HG03175 (cell line): Measurements from ENCODE around the gene ASTN1.

Source experiments
- ATAC-seq: cut with Tn5 transposase; IDR thresholded peaks from one replicate; pipeline ENCODE4 v1.9.1; 2021; ENCODE audit warnings: mild to moderate bottlenecking, moderate library complexity; ENCODE audit not compliant: unreplicated experiment

Gene ASTN1

DNA sequence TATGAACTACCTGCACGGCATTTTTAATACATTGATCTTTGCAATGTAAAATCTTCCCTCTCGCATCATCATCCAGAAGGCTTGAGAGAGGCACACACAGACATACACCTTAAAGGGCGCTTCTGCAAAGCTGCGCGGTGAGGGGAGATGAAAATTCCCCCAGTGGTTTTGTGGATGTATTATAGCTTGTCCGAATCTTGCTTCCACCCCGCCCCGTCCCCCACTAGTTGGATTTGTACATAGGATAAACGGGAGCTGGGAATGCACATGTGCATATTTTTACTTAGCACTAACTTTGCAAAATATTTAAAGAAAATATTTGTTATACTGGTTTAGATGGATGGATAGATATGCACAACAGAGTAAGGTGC lies 542 bp upstream of the ASTN1 start:
- ATAC-seq = no peak

DNA sequence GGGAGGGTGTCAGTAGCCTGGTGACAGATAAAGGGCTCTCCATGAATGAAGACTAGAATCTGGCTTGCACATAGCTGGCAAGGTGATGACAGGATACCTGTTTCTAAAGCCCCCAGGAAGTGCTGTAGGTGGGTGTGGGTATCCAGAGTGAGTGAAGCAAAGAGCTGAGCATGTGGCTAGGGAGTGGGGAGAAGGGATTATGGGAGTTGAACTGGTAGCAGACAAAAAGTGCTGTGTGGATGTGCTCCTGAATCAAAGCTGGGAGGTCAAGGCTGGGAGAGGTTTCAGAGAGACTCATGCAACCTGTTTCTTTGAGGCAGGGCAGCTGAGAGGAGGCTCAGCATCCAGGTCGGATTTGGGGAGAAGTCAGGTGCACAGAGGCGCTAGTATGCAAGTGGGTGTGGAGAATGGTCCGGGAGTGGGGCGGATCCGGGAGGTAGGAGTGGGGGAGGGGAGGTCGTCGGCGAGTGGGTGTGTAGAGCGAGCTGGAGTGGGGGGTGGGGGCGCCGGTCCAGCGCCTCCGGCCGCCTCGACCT lies 600 bp downstream of the ASTN1 start:
- ATAC-seq = no peak

DNA sequence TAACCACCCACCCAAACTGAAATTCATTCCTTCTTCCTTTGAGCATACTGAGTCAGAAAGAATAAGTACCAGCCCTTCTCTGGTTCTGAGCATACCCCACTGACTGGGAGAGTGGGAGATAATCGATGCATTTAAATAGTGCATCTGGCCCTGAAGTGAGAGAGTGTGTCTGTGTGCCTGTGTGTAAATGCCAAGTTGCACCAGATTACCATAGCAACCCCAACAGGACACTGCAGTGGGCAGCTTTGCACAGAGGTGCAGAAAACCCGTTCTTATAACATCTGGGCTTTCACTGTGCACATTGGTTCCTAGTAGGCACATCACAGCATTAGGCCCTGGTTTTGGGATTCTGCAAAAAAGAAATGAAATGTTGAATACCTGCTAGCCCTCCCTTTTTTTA lies 2.3 kb downstream of the ASTN1 start:
- no peak for ATAC-seq

DNA sequence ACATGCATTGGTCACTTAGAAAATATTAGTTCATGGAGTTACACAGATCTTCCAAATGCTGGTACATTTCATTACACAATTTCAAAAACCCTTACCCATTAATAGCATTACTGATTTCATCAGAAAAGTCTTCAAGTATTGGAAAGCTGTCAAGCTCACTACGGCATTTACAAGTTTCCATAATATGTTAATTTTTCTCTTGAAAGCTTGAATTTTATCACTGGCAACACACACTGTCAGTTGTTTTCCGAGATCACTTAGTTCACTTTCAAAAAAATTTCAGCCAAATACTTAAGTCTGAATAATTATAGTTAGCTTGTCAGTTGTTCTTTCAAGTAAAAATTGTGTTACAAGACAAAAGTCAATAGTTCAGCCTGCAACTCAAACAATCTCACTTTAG lies 18.0 kb downstream of the ASTN1 start:
- ATAC-seq = no peak

DNA sequence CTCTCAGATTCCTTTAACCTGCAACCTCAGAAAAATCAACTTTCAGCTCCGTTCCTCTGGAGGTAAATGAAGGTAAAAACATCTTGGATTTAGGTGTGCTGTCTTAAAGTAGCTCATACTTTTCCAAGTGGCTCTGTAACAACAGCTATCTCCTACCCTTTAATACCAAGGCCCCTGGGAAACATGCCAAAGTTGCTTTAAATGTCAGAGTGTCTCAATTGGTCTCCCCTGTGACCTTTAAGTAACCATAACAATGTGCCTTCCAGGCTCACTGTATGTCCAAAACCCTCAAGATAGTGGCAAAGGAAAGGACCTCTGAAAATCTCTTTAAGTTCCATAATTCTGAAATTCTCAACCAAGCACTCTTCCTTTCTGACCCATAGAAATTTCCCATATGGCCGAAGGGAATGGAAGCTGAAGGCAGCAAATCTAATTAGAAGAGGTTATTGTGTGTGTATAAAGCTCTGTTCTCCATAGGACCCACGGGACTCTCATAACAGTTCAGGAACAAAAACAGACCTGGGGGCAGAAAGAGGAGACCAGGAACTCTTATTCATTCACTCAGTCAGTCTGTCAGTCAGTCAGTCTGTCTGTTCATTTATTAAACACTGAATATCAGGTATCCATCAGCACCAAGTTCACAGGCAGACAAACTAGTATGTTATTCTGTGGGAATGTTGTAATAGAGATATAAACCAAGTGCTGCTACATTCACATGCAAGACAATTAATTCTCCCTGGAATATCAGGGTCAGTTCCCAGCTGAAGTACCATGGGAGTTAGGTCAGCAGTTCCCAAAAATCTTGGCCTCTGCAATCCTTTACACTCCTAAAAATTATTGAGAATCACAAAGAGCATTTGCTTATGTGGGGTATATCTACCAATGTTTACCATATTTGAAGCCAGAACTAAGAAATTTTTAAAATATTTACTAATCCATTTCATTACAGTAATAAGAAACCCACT lies 19.1 kb downstream of the ASTN1 start:
- no peak for ATAC-seq

DNA sequence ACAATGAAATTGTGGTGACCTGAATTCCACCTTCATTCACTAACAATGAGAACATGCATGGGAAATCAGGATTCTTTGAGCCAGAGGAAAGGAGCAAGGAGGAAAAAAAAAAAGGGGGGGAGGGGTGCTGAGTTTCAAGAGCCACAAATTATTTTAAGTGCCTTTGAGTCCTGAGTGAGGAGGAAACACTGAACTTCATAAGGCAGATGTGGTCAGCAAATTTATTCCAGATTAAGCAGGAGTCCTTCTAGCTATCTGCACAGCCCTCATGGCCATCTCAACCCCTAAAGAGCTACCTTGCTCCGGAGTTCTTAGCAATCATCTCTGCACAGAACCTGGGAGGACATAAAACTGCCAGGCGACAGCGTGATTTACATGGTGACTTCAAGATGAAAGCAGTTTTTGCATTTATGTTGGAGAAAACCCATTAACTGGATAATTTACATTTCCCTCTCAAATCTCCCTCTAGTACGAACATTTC lies 21.7 kb downstream of the ASTN1 start:
- no peak for ATAC-seq

DNA sequence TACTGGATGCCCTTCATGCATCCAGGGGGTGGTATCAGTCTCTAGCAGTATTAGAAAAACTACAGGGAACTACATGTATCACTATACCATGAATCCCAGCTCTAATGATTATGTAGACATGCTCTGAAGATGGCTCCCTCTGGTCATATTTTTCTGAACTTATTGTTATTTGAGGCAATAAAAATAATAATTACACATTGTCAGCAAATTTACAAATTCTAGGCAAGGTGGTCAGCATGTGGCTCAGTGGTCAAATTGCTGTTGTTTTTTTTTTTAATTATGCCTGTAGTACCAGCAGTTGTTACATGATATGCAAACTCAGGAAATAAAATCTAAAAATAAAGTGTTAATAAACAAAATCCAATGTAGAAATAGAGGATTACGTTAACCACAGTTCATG lies 22.5 kb downstream of the ASTN1 start:
- ATAC-seq = no peak

DNA sequence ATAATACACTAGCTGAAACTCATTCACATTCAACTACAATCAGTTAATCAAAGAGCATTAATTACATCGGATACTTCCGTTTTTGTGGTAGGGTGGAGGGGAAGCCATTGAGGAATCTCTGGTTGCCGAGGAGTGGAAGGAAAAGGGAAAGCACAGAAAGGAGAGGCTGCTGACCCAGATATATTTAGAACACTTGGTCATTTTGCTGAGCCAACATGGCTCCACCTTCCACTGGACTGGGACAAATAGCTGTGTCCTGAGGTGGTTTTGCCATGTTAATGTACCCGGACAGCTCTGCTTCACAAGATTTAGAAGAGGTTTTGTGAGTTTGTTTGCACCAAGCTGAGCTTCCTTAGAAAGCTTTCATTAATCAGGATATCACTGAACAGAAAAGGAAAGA lies 26.2 kb downstream of the ASTN1 start:
- ATAC-seq = no peak

DNA sequence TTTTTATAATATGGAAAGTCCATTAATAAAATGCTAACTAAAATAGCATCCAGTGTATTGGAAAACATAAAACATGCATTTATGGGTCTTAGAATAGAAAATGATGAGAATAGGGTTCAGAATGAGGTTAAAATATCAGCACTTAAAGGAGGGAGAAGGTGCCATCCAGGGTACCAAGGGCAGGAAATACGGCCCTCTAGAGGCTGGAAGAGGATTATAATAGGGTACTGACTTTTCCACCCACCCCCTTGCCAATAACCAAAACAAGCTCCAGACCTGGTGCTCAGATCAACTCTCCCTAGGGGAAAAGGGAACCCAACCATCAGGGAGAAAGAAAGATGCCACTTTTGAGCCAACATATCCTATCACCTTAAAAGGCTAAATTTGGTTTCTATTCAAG lies 26.7 kb downstream of the ASTN1 start:
- ATAC-seq = no peak

DNA sequence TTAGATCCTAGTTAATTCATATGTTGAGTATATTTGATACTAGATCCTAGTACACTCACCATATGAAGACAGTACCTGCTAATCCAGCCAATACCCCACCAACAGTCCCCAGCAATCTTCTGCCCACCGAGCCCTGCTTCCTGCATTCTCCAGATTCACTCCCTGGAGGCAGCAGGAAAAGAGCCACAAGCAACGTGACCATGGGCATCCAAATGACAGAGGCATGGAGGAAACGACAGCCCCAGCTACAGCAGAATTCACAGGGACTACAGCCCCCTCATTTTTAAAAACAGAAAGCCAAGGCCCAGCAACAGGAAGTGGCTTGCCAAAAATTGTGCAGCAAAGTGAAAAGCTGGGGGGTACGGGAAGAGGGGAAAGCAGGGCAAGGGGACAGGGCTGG lies 29.3 kb downstream of the ASTN1 start:
- no peak for ATAC-seq

DNA sequence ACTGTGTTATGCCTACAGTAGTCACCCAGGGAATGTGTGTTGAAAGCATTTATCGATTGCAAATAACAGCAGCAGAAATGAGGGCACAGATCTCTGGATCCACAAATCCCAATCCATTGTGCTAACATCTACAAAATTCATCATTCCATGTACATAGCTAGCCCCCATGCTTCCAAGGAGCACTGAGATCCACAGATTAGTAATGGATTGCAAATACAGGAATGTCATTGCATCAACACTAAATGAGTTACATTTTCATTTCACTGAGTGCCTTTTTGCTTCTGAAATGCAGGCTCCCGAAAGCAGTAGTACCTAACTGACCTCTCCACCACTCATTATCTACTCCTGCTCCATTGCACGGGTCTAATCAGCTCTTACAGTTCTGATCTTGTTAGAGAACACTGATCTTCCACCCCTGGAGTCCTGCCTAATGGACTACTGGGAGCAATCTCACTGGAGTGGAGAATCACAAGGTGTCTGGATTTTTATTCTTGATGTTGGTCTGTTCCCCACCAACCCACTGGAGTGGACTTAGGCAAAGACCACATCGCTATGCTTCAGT lies 30.5 kb downstream of the ASTN1 start:
- ATAC-seq = no peak

DNA sequence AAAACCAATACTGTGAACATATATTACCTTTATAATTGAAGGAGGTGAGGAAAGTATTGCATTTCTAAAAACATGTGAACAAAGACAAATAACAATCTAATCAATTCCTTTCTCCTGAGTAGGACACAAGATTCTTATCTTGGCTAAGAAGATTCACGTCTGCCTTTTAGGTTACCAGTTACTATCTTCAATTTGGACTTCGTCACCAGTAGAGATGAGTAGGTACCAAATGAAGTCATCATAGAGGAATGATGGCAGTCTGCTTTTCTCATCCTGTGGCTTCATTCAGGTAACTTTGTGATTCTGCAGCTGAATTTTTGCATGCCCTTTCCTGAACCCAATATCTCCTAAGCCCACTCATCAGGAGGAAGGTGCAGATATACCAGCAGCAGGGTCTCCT lies 32.4 kb downstream of the ASTN1 start:
- no peak for ATAC-seq

DNA sequence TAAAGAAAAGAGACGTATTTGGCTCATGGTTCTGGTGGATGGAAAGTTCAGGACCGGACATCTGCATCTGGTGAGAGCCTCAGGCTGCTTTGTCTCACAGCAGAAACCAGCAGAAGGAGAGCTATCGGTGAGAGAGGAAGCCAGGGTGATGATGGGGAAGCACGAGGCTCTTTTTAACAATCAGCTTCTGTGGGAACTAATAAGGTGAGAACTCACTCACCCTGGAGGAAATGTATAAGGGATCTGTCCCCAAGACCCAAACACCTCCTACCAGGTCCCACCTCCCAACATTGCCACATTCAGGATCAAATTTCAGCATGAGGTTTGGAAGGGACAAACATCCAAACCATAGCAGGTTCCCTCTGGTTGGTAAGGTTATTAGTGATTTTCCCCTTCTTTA lies 32.8 kb downstream of the ASTN1 start:
- ATAC-seq = no peak

DNA sequence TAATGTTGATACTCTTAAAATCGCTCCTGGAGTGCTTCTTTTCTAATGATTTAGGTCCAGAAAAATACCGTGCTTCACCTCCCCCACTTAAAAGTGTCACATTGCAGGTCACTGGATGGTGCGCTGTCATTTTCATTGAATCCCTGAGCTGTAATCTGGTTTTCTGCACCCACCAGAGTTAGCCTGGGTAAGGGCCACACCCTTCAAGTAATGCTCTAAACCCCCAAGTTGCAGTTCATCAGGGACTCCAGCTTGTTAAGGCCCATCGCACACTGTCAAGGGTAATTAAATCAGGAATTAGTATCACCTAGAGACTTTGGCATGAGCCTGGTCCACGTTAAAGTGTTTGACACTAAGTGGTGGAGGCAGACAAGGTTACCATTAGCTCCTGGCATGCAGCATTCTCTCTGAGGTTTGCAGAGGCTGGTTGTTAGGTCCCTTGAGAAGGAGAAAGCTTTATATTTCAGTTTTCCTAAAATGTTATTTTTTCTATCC lies 34.0 kb downstream of the ASTN1 start:
- ATAC-seq = no peak

DNA sequence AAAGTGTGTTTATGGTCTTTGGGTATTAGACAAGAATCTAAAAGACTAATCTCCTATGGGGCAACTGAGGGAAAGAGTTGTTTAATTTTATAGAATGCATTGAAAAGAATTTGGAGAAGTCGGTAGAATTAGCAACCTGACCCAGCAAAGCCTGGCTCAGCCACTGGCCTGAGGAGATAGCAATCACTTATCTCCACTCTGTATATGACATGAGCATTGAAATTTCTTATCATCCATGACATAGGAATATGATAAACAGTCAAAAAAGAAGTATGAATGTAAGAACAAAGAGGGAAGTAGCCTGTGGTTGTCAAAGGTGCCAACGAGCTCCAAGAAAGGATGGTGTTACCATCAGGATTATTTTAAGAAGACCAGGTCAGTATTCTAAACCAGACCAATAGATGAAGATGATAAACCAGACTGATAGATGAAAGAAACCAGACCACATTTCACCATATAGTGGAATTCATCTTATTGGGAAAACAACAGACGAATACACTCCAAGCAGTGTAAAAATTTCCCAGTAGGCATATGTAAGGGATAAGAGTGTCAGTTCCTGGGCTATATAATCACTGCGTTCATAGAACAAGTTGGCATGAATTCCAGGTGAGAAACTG lies 35.7 kb downstream of the ASTN1 start:
- no peak for ATAC-seq

DNA sequence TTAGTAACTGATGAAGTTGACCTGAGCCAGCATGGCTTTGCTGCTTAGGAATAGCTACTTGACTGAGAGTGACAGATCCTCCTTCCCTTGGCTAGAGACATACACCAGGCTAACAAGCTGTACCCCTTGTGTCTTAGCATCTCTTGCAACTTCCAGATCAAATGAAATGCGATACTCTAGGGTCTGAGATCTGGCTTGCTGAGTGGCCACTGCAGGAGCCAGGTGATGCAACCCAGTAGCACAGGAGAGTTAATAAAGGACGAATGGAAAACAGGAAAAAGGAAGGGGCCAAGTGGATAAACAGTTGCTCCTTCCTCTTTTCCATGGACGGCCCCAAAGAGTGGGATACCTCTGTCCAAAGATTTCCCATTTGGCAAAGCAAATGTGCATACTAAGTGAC lies 38.2 kb downstream of the ASTN1 start:
- ATAC-seq = no peak

DNA sequence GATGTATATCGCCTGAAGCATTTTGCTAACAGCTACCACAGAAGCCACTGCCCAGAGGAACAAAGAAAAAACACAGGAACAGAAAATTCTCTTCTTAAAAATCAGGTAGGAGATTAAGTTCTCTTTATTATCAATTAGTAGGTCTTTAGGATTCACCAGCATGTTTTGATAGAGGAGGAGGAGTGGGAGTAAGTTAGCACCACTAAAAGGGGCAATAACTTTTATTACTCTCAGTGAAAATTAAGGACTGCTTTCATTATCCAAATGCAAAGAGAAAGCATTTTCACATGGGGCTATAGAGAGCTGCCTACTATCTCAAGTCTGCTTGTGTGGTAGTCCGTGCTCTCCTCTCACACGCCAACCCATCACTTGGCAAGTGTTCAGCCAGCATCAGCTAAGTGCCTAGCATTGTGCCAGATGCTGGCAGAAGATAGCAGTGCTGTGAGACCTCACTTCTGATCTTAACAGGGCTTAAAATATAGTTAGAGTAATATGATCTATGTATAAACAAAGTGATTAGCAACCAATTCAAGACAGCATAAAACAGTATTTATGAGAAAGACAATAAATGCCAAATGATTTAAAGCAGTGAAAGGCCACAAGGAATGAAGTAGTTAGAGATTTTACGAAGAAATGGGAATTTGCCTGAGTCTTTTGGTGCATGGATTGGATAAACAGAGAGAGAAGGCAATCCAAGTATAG lies 39.8 kb downstream of the ASTN1 start:
- ATAC-seq = no peak

DNA sequence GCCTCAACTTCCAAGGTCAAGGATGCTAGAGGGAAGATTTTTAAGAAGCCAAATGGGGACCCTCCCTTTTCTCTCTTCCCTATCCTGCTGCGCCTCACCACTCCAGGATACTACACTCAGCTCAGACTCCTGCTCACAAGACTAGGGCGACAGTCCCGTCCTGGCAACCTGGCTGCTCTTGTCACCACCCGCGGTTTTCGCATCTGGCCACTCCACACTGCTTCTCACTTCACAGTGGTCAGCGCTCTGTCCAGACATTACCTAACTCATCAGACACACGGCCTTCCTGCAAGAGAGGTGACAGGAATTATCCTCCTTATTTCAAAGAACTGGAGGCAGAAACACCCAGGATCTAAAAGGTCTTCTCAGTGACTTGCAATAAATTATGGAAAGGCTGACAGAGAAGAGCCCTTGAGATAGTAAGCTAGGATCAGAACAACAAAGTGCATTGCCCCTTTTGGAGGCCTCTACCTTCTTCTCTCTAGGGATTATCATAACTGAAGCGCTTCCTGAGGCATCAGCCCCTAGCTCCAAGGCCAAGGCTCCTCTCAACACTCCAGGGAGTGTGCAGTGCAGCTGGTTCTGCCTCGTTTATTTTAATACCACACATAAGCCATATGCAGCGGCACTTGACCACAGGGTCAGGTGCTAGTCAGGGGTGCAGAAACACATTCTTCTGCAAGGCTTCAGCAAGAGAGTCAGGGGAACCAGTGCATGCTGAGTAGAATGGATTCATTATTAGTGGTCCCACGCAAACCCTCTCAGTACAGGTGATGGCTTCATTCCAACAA lies 41.9 kb downstream of the ASTN1 start:
- no peak for ATAC-seq

DNA sequence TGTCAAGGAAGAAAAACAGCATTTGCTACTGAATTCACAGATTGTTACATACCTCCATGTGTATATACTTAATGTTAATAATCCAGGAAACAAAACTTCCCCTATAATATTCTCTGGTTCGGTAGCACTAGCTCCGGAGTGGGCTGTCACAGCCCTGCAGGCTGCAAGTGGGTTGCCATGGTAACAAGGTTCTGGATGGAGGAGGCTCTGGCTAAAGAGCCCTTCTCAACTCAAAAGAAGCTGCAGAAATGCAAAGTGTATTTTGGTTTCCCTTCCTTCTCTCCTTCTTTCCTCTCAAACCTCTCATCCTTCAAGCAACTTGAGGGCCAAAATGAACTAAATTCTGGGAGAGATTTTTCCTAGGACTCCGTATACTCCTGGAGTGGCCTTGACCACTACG lies 45.2 kb downstream of the ASTN1 start:
- no peak for ATAC-seq

DNA sequence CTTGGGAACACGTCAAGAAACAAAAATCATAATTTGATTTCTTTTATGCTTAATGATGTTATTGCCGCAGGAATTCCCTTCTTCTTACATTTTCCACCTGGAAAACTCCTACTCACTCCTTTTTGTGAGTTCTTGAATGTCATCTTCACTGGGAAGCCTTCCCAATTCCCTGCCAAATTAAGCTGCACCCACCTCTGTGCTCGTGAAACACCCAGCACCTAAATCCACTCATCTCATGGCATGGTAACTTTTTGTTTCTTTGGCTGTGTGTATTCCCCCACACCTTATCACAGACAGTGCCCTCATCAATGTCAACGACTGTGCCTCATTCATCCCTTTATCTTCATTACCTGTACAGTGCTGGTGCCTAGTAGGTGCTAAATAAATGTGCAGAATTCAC lies 45.6 kb downstream of the ASTN1 start:
- ATAC-seq = no peak
